Activated T-helper 17 cell treated with anti-CD3 and anti-CD28 coated beads, Interleukin-2, amount 50 U/mL, for 72 hours (primary cell): Measurements from ENCODE around the gene SPTBN2. TPM values are rescaled to one million over a fixed set of nuclear protein-coding genes. Genes with fewer than 3 reads are reported as not detected.

ENCODE experiments used
- ATAC-seq: fragments of 150-1000 bp; cut with Tn5 transposase; replicated peaks from 2 replicates; pipeline ENCODE4 v1.10.0; 2021; ENCODE audit warnings: mild to moderate bottlenecking, moderate library complexity
- H3K27ac Mint-ChIP-seq: one replicate; pipeline ENCODE4 v1.8.0; 2022; ENCODE audit warnings: mixed read lengths
- H3K27me3 Mint-ChIP-seq: one replicate; pipeline ENCODE4 v1.8.0; 2022; ENCODE audit warnings: mixed read lengths
- H3K36me3 Mint-ChIP-seq: one replicate; pipeline ENCODE4 v1.8.0; 2022; ENCODE audit warnings: low read depth, mild to moderate bottlenecking, mixed read lengths
- H3K4me1 Mint-ChIP-seq: one replicate; pipeline ENCODE4 v1.8.0; 2022; ENCODE audit warnings: mixed read lengths
- H3K4me3 Mint-ChIP-seq: one replicate; pipeline ENCODE4 v1.8.0; 2022; ENCODE audit warnings: mild to moderate bottlenecking, mixed read lengths
- H3K9me3 Mint-ChIP-seq: one replicate; pipeline ENCODE4 v1.8.0; 2022; ENCODE audit warnings: mixed read lengths
- total RNA-seq, 2 donors: library from RNA; stranded (reverse); gene quantifications; one replicate each; pipeline ENCODE4 v1.2.3, GENCODE V29; 2022

Gene SPTBN2
- total RNA-seq, 2 donors from 2014 or later, result 0.37 to 0.45 TPM

DNA sequence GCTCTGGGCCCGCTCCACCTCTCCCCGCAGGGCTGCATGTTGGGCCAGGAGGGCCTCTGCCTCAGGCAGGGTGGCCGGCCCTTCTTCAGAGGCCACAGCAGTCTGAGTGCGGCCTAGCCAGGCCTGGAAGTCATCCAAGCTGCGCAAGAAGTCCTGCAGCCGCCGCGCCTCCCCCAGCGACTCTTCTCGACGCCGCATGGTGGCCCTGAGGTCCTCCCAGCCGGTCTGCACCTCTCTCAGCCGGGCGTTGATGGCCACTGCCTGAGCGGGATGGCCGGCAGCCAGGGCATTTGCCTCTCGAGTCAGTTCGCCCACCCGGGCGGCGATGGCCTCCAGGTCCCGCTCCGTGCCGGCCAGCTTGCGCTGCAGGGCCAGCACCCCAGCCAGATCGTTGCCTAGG, 28.3 kb downstream of the SPTBN2 start:
- ATAC-seq, result no peak
- H3K9me3 Mint-ChIP-seq, result no peaks in the 10 kb centered on the region
- no peak overlapping the region for H3K27ac Mint-ChIP-seq
- no peaks in the 10 kb centered on the region for H3K4me1 Mint-ChIP-seq
- H3K4me3 Mint-ChIP-seq, result no peak overlapping the region
- H3K36me3 Mint-ChIP-seq, result no peaks in the 10 kb centered on the region
- H3K27me3 Mint-ChIP-seq, result no peaks in the 10 kb centered on the region

DNA sequence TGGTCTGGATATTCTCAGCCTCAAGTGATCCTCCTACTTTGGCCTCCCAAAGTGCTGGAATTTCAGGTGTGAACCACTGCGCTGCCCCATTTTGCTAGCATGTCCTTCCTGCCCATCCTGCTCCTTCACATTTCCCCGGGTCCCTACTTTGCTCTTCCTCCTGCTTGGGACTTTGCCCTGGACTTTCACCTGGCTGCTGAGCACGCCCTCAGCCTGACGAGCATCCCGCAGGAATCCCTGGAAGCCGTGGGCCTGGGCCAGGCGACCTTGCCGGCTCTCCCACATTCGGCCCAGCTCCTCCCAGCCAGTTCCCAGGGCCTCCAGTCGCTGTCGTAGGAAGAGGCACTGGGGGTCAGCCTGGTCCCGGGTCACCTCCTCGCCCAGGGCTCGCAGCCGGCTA, 28.7 kb downstream of the SPTBN2 start:
- no peaks in the 10 kb centered on the region for H3K9me3 Mint-ChIP-seq
- ATAC-seq, result no peak
- H3K36me3 Mint-ChIP-seq, result no peaks in the 10 kb centered on the region
- no peaks in the 10 kb centered on the region for H3K4me1 Mint-ChIP-seq
- H3K27me3 Mint-ChIP-seq, result no peaks in the 10 kb centered on the region
- no peak overlapping the region for H3K4me3 Mint-ChIP-seq
- H3K27ac Mint-ChIP-seq, result no peak overlapping the region

DNA sequence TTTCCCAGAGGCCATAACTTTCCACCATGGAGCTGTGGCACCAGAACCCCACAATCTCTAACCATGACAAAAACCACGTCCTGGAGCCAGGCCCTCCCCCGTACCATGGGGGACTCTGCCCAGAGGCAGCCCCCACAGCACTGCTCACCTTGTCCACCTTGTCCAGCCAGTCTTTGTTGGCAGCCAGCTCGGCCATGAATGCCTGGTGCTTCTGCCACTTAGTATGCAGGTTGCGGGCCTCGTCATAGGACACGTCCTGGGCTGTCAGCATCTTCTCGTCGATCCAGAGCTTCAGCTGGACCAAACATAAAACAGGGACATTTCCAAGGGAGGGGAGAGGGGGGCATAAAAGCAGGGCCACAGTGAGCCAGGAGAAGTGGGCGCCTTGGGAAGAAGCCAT, 30.5 kb downstream of the SPTBN2 start:
- Mint-ChIP-seq H3K27ac (no peak overlapping the region), H3K4me1 (no peaks in the 10 kb centered on the region), H3K9me3 (no peaks in the 10 kb centered on the region), H3K27me3 (no peaks in the 10 kb centered on the region), H3K36me3 (no peaks in the 10 kb centered on the region), H3K4me3 (no peak overlapping the region)
- no peak for ATAC-seq

DNA sequence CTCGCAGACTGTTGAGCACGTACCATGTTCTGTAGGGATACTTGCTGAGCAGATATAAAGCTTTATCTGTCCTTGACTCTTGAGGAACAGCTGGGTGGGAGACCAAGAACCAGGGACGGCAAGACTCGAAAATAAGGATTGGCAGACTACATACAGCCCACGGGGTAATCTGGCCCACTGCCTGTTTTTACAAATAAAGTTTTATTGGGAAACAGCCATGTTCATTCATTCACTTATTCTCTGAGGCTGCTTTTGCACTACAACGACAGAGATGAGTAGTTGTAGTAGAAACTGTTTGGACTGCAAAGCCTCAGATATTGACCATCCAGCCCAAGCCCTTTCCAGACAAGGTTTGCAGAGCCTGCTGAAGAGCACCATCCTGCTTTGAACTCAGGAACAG, 31.0 kb downstream of the SPTBN2 start:
- Mint-ChIP-seq H3K27ac (no peak overlapping the region), H3K4me1 (no peaks in the 10 kb centered on the region), H3K27me3 (no peaks in the 10 kb centered on the region), H3K9me3 (no peaks in the 10 kb centered on the region), H3K36me3 (no peaks in the 10 kb centered on the region), H3K4me3 (no peak overlapping the region)
- ATAC-seq, result no peak

DNA sequence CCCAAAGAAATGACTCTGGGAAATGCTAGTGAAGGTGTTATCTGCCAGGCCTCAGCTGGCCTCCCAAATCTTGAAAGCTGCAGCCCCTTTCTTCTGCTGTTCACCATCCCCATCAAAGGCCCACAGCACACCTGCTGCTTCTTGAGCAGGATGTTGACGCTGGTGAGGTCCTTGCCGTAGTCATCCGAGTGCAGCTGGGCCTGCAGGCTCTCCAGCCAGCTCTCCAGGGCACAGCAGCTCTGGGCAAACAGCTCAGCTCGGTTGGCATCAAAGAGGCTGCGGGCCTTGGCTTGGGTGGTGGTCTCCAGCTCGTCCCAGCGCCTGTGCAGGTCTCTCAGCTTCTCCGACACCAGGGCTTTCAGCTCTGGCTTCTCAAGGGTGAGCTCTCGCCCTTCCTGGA, 32.9 kb downstream of the SPTBN2 start:
- Mint-ChIP-seq H3K36me3 (no peaks in the 10 kb centered on the region), H3K27me3 (no peaks in the 10 kb centered on the region), H3K27ac (no peak overlapping the region), H3K9me3 (no peaks in the 10 kb centered on the region), H3K4me3 (no peak overlapping the region), H3K4me1 (no peaks in the 10 kb centered on the region)
- no peak for ATAC-seq

DNA sequence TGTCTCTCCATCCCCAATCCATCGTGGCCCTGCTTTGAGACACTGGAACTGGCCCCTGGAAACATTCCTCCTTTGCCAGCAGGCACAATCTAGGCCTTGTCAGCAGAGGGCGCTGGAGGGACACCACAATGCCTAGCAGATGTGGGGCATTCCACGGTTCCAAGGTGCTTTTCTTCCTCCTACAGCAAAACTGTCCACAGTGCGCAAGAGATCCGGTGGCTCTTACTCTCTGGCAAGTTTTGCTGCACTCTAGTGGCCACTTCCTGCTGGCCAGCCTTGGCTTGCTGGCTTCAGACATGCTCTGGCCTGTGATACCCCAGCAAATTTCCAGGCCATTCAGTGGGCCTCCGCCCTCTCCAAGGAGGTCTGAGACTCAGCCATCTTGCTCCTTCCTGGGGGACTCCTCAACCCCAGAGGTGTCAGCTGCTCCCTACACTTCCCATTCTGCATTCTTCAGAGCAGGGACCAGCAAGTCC, 34.2 kb downstream of the SPTBN2 start:
- Mint-ChIP-seq H3K4me3 (no peak overlapping the region), H3K27me3 (no peaks in the 10 kb centered on the region), H3K9me3 (no peaks in the 10 kb centered on the region), H3K36me3 (no peaks in the 10 kb centered on the region), H3K27ac (no peak overlapping the region), H3K4me1 (no peaks in the 10 kb centered on the region)
- ATAC-seq, result peak; percentile 92

DNA sequence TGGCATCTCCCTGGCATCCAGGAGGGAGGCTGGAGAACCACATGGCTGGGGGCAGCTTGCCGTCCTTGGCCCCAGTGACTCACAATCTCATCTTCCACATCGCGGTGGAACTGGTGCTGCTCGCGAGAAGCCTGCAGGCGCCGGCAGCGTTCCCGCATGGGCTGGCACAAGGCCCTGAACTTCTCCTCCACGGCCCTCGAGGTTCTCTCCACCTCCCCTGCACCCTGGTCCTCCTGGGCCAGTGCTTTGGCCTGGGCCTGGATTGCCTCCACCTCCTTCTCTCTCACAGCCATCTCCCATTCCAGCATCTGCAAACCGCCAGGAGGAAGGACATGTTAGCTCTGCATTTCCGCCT, 35.0 kb downstream of the SPTBN2 start:
- Mint-ChIP-seq H3K27me3 (no peaks in the 10 kb centered on the region), H3K9me3 (no peaks in the 10 kb centered on the region)

DNA sequence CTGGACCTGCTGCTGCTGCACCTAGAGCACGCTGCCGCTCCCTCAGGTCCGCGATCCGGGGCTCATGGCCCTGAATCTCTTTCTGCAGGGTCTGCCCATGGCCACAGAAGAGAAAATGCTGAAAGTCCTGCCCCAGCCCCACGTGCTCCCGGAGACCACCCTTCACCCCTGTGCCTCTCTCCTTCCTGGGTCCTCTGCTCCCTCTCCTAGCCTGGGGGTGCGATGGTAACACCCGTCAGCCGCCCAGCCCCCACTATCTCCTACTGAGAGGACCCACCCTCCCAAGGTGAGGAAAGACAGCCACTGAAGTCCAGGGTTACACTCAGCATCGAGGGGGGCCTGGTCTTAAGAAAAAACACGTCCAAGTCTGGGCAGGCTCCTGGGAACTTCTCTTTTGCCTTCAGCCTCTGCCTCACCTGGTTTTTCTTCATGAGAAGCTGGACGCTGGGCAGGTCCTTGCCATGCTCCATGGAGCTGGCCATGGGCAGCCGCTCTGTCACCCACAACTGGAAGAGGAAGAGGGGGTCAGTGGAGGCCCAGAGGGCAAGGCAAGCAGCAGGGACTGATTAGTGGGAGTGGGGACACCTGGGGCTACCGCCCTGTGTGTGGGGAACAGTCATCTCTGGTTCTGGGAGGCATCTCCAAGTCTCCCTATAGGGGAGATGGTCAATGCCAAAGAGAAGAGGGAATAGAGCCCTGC, 35.5 kb downstream of the SPTBN2 start:
- ATAC-seq, result no peak
- no peaks in the 10 kb centered on the region for H3K36me3 Mint-ChIP-seq
- H3K4me1 Mint-ChIP-seq, result no peaks in the 10 kb centered on the region
- H3K4me3 Mint-ChIP-seq, result no peak overlapping the region
- H3K27ac Mint-ChIP-seq, result no peak overlapping the region
- H3K9me3 Mint-ChIP-seq, result no peaks in the 10 kb centered on the region
- no peaks in the 10 kb centered on the region for H3K27me3 Mint-ChIP-seq

More for the DNA sequence above, 35.0 kb downstream of the SPTBN2 start:
- no peaks in the 10 kb centered on the region for H3K4me1 Mint-ChIP-seq
- no peak overlapping the region for H3K4me3 Mint-ChIP-seq
- H3K27ac Mint-ChIP-seq, result no peak overlapping the region
- H3K36me3 Mint-ChIP-seq, result no peaks in the 10 kb centered on the region
- no peak for ATAC-seq

DNA sequence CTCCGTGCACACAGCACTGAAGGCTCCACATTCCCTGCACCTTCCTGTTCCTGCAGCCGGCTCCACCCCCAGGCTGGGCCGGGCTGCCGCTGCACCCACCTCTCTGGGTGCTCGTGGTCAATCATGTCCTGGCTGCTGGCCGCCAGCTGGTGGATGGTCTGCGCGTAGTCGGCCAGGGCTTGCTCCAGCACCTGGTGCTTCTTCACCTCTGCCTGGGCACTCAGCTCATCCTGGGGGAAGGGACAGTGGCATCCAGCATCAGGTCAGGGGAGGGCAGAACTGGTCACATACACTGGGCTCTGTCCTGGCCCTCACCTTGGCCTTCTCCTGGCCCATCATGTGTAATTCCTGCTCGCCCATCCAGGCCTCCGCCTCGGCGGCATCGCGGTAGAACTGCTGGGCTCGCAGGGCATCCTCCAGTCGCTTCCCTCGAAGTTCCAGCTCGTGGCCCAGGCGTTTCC, 36.1 kb downstream of the SPTBN2 start:
- no peaks in the 10 kb centered on the region for H3K4me1 Mint-ChIP-seq
- H3K9me3 Mint-ChIP-seq, result no peaks in the 10 kb centered on the region
- ATAC-seq, result no peak
- no peaks in the 10 kb centered on the region for H3K36me3 Mint-ChIP-seq
- no peak overlapping the region for H3K27ac Mint-ChIP-seq
- no peaks in the 10 kb centered on the region for H3K27me3 Mint-ChIP-seq
- H3K4me3 Mint-ChIP-seq, result no peak overlapping the region

DNA sequence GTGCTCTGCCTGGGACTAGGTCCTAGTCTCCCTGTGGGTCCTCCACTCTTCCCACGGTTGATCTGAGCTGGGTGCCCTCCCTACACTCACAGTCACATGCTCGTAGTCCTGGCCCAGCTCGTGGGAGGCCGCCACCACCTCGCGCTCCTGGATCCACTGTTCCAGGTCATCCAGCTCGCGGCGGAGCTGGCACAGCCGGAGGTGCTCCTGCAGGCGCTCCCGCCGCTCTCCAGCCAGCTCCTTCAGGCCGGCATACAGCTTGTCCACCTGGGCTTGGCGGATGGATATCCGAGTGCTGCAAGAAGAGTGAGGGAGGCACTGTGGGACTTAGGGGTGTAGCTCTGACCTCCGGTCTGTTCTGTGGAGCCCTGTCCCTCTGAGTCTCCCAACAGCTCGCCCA, 36.6 kb downstream of the SPTBN2 start:
- no peaks in the 10 kb centered on the region for H3K4me1 Mint-ChIP-seq
- no peaks in the 10 kb centered on the region for H3K9me3 Mint-ChIP-seq
- no peak overlapping the region for H3K4me3 Mint-ChIP-seq
- no peak overlapping the region for H3K27ac Mint-ChIP-seq
- H3K36me3 Mint-ChIP-seq, result no peaks in the 10 kb centered on the region
- ATAC-seq, result no peak
- H3K27me3 Mint-ChIP-seq, result no peaks in the 10 kb centered on the region

DNA sequence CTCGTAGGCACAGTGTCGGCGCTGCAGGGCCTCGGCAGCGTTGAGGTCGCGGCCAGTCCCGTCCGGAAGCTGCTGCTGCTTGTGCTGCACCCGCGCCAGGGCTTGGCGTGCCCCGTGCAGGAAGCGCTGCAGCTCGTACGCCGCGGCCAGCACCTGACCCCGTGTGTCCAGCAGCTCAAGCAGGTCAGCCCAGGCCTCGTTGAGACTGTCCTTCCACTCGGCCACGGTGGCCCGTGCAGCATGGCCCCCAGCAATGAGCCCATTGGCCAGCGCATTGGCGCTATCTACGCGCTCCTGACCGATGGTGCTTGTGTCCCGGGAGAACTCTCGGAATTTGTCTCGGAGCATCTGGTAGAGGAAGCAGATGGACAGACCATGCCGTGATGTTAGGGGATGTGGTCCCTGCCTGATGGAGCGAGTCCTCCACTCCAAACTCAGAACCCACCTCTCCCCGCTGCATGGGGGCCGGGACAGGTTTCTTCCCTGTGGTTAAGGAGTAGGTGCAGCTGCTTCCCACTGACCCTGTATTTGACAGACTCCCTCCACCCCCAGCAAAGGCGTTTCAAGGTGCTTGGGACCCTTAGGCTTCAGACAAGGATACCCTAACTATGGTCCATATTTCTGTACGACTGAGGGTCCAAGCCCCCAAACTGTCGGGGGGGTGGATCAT, 37.6 kb downstream of the SPTBN2 start:
- no peaks in the 10 kb centered on the region for H3K36me3 Mint-ChIP-seq
- ATAC-seq, result no peak
- H3K9me3 Mint-ChIP-seq, result no peaks in the 10 kb centered on the region
- H3K27me3 Mint-ChIP-seq, result no peaks in the 10 kb centered on the region
- H3K27ac Mint-ChIP-seq, result no peak overlapping the region
- no peaks in the 10 kb centered on the region for H3K4me1 Mint-ChIP-seq
- no peak overlapping the region for H3K4me3 Mint-ChIP-seq

DNA sequence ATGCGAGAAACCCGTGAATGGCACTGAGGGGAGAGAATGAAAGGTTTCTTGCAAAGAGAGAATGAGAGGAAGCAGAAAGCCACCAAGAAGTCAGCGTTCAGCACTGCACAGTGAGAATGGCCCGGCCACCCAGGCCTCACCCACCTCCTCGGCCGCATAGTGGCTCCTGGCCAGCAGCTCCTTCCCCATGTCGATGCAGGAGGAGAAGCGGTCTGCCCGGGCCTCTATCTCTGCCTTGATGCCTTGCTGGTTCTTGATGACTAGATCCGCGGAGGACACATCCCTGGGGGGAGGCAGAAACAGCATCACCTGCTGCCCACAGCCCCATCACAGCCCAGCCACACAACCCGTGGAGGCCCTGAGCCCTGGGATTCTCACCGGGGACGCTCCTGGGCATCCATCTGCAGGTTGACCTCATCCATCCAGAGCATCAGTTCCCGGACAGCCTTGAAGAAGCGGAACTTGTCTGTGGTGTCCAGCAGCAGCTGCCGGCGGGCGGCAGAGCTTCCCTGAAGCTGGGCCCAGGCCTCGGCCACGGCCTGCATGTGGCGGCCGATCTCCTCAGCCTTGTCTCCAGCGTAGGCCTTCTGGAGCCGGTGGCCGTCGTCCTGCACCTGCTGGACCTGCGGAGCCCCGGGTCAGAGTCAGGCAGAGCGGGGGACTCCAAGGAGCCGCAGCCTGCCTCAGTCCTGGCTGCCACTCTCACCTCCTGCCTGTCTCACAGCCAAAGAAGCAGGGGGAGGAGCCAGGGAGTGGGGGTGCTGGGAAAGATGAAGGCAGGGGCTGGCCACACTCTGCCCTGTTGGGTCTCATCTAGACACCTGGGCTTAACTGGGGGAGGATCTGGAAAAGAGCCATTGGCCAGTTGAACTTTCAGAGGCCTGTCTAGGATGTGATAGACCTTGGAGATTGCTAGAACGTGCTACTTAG, 39.1 kb downstream of the SPTBN2 start:
- Mint-ChIP-seq H3K27ac (no peak overlapping the region), H3K36me3 (no peaks in the 10 kb centered on the region), H3K4me1 (no peaks in the 10 kb centered on the region), H3K4me3 (no peak overlapping the region), H3K9me3 (no peaks in the 10 kb centered on the region), H3K27me3 (no peaks in the 10 kb centered on the region)
- no peak for ATAC-seq

DNA sequence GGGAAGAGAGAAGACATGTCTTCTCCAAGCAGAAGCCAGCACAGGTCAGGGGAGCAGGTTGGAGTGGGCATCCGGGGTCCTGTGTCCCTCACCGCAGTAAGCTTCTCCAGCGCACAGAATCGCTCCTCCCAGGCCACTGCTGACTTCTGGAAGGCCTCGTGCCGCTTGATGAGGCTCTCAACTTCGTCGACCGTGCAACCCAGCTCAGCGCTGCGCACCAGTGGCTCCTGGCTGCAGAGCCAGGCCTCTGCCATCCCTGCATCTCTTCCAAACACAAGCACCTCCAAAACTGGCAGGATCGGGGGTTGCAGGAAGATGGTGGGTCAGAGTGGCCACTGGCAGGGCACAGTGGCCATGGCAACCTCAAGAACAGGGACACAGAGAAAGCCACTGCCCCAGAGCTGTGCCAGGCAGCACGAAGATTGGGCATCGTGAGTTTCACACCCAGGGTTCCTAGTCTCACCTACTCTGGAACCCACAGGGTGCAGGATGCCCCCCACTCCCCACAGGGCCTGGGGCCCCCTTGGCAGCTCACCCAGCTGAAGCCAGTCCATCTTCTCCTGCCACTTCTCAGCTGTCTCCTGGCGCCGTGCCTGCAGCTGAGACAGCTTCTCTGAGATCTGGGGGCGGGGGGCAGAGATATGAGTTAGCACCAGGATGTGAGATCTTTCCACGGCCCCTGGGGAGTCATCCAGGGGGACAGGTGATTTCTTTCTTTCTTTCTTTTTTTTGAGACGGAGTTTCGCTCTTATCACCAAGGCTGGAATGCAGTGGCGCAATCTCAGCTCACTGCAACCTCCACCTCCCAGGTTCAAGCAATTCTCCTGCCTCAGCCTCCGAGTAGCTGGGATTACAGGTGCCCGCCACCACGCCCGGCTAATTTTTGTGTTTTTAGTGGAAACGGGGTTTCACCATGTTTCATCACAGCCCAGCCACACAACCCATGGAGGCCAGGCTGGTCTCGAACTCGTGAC, 40.2 kb downstream of the SPTBN2 start:
- no peaks in the 10 kb centered on the region for H3K27me3 Mint-ChIP-seq
- H3K9me3 Mint-ChIP-seq, result no peaks in the 10 kb centered on the region
- no peak overlapping the region for H3K27ac Mint-ChIP-seq
- ATAC-seq, result no peak
- no peaks in the 10 kb centered on the region for H3K4me1 Mint-ChIP-seq
- H3K36me3 Mint-ChIP-seq, result no peaks in the 10 kb centered on the region
- H3K4me3 Mint-ChIP-seq, result no peak overlapping the region

DNA sequence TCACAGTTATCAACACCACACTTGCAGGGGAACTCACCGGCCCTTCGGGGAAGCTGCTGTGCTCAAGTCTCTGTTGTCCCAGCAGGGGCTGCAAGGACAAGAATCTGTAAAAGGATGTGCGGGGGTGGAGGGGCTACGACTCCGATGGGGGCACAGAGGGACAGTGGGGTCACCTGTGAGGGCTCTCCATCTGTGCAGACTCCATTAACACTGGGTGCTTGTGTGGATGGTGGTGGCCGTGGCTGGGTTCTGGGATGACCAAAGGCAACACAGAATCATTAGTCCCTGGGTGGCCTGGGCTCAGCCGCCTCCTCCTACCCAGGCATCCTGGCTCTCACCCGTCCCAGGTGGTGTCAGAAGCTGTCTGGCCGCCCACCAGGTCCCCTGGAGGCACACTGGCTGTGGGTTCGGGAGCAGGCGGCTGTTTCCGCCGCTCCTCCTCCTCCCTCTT, 41.2 kb downstream of the SPTBN2 start:
- no peaks in the 10 kb centered on the region for H3K4me1 Mint-ChIP-seq
- H3K9me3 Mint-ChIP-seq, result no peaks in the 10 kb centered on the region
- H3K27me3 Mint-ChIP-seq, result no peaks in the 10 kb centered on the region
- H3K36me3 Mint-ChIP-seq, result no peaks in the 10 kb centered on the region
- ATAC-seq, result no peak
- no peak overlapping the region for H3K4me3 Mint-ChIP-seq
- no peak overlapping the region for H3K27ac Mint-ChIP-seq
